Mesothelial cell of epicardium (in vitro differentiated cells): ENCODE measurements around the gene APBB1. TPM values are rescaled to one million over a fixed set of nuclear protein-coding genes. Genes with fewer than 3 reads are reported as not detected.

Source experiments
- DNase-seq, 2 experiments: peaks; one replicate each; pipeline ENCODE4 v3.0.0; 2021; ENCODE audit warnings: low spot score in 2 of 2; ENCODE audit not compliant: unreplicated experiment in 2 of 2
- H3K27ac Mint-ChIP-seq: 2 replicates; pipeline ENCODE4 v1.8.0; 2021; ENCODE audit warnings: mixed read lengths
- H3K27me3 Mint-ChIP-seq: 2 replicates; pipeline ENCODE4 v1.8.0; 2021; ENCODE audit warnings: low read depth, mixed read lengths
- H3K36me3 Mint-ChIP-seq: 2 replicates; pipeline ENCODE4 v1.8.0; 2021; ENCODE audit warnings: mixed read lengths
- H3K4me1 Mint-ChIP-seq: 2 replicates; pipeline ENCODE4 v1.8.0; 2021; ENCODE audit warnings: mixed read lengths
- H3K4me3 Mint-ChIP-seq: 2 replicates; pipeline ENCODE4 v1.8.0; 2021; ENCODE audit warnings: mild to moderate bottlenecking, moderate library complexity, mixed read lengths
- H3K9me3 Mint-ChIP-seq: 2 replicates; pipeline ENCODE4 v1.8.0; 2021; ENCODE audit warnings: mixed read lengths
- total RNA-seq: library from RNA; stranded (reverse); gene quantifications from 3 replicates; pipeline ENCODE4 v1.2.1, GENCODE V29; 2021
- TF ChIP-seq, protein P1 (sequence below): fragments of 200-600 bp; sonication (generic); IDR thresholded peaks from one replicate; pipeline ENCODE4 v1.5.0; 2021; ENCODE audit warnings: antibody characterized with exemption; ENCODE audit not compliant: unreplicated experiment

APBB1 gene
- total RNA-seq, 1 donor from 2014 or later = 62.4 TPM

DNA sequence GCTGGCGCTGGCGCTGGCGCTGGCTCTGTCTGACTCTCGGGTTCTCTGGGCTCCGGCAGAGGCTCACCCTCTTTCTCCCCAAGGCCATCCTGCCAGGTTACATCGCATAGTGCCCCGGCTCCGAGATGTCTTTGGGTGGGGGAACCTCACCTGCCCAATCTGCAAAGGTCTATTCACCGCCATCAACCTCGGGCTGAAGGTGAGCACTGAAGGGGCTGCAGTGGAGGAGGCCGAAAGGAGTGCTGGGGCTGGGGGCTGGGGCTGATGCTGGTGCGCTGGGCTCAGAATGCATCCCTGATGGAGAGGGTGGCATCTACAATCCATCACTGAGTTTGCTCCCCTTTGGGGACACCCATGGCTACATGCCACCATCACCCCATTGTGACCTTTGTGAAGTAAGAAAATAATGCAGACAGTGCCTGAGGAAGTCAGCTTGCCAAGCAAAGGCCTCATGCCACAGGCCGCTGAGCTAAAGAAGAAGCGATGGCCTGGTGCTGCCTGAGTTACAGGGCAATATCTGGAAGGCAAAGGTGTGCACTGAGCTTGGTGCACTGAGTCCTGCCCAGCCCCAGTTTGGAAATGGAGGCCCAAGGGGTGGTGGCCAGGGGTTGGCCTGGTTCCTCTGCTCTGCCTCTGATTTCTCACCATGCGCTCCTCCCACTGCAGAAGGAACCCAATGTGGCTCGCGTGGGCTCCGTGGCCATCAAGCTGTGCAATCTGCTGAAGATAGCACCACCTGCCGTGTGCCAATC, 28.0 kb downstream of the APBB1 start:
- Mint-ChIP-seq H3K9me3 (no peaks in the 10 kb centered on the region), H3K36me3 (peaks cover 4% of the 10 kb centered on the region), H3K27me3 (no peaks in the 10 kb centered on the region), H3K27ac (peak overlapping the region; percentile 64), H3K4me1 (peaks cover 15% of the 10 kb centered on the region), H3K4me3 (peak overlapping the region; percentile 83)
- DNase-seq = no peak
- TF ChIP-seq, protein P1, sequence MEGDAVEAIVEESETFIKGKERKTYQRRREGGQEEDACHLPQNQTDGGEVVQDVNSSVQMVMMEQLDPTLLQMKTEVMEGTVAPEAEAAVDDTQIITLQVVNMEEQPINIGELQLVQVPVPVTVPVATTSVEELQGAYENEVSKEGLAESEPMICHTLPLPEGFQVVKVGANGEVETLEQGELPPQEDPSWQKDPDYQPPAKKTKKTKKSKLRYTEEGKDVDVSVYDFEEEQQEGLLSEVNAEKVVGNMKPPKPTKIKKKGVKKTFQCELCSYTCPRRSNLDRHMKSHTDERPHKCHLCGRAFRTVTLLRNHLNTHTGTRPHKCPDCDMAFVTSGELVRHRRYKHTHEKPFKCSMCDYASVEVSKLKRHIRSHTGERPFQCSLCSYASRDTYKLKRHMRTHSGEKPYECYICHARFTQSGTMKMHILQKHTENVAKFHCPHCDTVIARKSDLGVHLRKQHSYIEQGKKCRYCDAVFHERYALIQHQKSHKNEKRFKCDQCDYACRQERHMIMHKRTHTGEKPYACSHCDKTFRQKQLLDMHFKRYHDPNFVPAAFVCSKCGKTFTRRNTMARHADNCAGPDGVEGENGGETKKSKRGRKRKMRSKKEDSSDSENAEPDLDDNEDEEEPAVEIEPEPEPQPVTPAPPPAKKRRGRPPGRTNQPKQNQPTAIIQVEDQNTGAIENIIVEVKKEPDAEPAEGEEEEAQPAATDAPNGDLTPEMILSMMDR = no peak

DNA sequence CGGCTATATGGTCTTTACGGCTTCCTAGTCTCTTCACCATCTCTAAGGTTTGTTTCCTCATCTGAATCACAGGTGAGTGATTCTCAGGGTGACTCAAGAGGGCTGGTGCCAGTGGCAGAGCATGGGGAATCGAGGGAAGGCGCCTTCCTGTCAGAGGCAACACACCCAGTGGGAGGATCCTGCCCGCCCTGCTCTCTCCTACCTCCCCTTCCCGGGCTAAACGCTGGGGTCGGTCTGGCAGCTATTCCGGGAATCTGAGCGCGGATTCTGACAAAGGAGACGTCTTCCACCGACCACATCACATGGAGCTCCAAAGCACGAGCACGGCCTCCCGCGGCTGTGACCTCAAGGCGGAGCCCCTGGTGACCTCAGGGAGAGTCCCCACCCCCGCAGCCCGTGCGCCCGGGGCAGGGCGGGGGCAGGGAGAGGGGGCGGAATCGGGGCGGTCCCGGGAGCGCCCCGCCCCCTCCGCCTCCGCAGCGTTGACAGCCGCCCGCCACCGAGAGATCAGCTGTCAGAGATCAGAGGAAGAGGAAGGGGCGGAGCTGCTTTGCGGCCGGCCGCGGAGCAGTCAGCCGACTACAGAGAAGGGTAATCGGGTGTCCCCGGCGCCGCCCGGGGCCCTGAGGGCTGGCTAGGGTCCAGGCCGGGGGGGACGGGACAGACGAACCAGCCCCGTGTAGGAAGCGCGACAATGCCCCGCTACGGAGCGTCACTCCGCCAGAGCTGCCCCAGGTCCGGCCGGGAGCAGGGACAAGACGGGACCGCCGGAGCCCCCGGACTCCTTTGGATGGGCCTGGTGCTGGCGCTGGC, 28.8 kb downstream of the APBB1 start, which contains the start of gene SMPD1:
Gene SMPD1, plus strand, starts transcription at position 570 of the 813 bp plus-strand sequence. Its CDS starts 125 bp downstream, at position 695.
- Mint-ChIP-seq H3K27me3 (no peaks in the 10 kb centered on the region), H3K9me3 (no peaks in the 10 kb centered on the region), H3K27ac (peak within 1 kb of the TSS; percentile 95), H3K4me3 (peak within 1 kb of the TSS; percentile 83), H3K4me1 (peaks cover 15% of the 10 kb centered on the region), H3K36me3 (peaks cover 2% of the 10 kb centered on the region)
- TF ChIP-seq, protein P1 = no peak
- peak; percentile 61 to 77 for DNase-seq

DNA sequence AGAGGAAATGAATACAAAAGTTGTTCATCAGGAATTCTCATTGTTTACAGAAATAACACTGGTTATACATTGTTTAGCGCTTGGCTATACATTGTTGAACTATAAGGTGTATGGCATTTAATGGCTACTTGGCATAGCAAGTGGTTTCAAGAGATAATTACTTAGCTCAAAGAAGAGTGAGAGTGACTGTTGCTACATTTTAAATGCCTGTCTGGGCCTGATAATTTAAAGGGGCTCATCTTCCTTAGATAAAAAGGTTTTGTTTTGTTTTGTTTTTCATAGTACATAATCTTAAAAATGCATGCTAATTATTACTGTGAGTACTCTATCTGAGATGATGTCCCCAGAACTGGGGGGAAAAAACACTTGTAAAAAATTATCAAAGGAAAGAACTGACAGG, 30.1 kb downstream of the APBB1 start:
- H3K4me1 Mint-ChIP-seq = peaks cover 16% of the 10 kb centered on the region
- H3K9me3 Mint-ChIP-seq = no peaks in the 10 kb centered on the region
- H3K36me3 Mint-ChIP-seq = peaks cover 2% of the 10 kb centered on the region
- no peaks in the 10 kb centered on the region for H3K27me3 Mint-ChIP-seq
- no peak overlapping the region for H3K4me3 Mint-ChIP-seq
- DNase-seq = no peak
- TF ChIP-seq, protein P1 = no peak
- no peak overlapping the region for H3K27ac Mint-ChIP-seq

DNA sequence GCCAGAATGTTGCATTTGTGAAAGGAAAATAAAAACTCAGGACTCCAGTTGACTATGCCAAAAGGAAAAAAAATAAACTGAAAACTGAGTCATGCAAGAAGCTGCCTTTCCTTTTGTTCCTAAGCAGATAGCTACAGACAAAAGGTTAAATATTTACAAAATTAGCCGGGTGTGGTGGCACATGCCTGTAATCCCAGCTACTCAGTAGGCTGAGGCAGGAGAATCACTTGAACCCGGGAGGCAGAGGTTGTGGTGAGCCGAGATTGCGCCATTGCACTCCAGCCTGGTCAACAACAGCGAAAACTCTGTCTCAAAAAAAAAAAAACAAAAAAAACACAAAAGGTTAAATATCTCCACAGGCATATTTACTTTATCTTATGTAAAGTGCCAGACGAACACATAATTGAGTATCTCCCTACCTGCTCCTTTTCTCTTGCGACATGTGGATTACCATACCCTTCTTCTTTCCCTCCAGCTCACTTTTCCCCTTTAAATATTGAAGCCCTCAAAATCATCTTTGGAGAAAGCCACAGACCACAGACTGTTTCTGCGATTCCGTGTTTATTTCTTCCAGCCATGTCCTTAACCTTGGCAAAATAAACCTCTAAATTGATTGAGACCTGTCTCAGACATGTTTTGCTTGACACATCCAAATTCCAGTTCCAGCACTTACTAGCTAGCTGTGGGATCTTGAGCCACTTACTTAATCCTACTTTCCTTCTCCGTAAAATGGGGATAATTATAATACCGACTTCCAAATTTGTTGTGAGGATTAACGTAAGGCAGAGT, 30.9 kb downstream of the APBB1 start:
- no peak overlapping the region for H3K27ac Mint-ChIP-seq
- DNase-seq = no peak
- H3K36me3 Mint-ChIP-seq = peaks cover 2% of the 10 kb centered on the region
- TF ChIP-seq, protein P1 = no peak
- H3K4me1 Mint-ChIP-seq = peaks cover 19% of the 10 kb centered on the region
- H3K9me3 Mint-ChIP-seq = no peaks in the 10 kb centered on the region
- no peak overlapping the region for H3K4me3 Mint-ChIP-seq
- no peaks in the 10 kb centered on the region for H3K27me3 Mint-ChIP-seq

DNA sequence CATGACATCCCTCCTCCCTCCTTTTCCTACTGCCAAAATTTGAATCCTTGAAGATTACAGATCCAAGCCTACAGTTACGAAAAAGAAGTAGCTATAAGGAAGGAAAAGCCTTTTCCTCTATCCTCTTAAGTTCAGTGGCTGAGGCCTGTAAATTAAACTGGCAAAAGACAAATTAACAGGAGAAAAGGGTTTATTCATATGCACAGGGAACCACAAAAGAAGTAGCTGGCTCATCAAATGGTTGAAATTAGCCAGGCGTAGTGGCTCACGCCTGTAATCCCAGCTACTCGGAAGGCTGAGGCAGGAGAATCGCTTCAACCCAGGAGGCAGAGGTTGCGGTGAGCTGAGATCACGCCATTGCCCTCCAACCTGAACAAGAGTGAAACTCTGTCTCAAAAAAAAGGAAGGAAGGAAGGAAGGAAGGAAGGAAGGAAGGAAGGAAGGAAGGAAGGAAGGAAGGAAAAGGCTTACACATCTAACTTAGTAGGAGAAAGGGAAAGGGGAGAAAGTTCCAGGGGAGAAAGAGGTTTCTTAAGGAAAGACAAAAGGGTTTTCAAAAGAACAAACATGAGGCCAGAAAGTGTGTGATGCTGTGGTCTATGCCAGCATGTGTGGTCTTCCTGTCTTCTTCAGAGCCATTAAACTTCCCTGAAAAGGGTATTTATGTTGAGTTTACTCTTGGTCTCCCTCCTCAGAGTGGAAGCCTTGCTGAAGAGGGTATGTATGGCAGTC, 33.7 kb downstream of the APBB1 start:
- H3K4me3 Mint-ChIP-seq = no peak overlapping the region
- H3K27me3 Mint-ChIP-seq = no peaks in the 10 kb centered on the region
- peaks cover 22% of the 10 kb centered on the region for H3K4me1 Mint-ChIP-seq
- DNase-seq = no peak
- no peak overlapping the region for H3K27ac Mint-ChIP-seq
- no peaks in the 10 kb centered on the region for H3K9me3 Mint-ChIP-seq
- TF ChIP-seq, protein P1 = no peak
- no peaks in the 10 kb centered on the region for H3K36me3 Mint-ChIP-seq
